ENCODE results near the gene LRIG1. TPM values are rescaled to one million over a fixed set of nuclear protein-coding genes. Genes with fewer than 3 reads are reported as not detected.

The LRIG1 gene
- total RNA-seq, 1 donor: 14.1 TPM

GRCh38 chr3:66353039-66353438 lies 147.8 kb downstream of the LRIG1 start:
- H3K4me2 ChIP-seq (ENCODE audit: insufficient read depth, low read length): no peak overlapping the region
- DNase-seq (ENCODE audit: insufficient read length, low spot score, missing footprints): no peak
- no peak overlapping the region for H3K27ac ChIP-seq (ENCODE audit: low read depth, low read length)

GRCh38 chr3:66350601-66351000 lies 150.2 kb downstream of the LRIG1 start:
- Histone ChIP-seq H3K4me3 (ENCODE audit: insufficient read depth, low read length) (no peak overlapping the region), H3K36me3 (ENCODE audit: insufficient read depth, low read length) (no peaks in the 10 kb centered on the region), H3K9me3 (ENCODE audit: low read depth, low read length) (no peaks in the 10 kb centered on the region), H3K79me2 (ENCODE audit: insufficient read depth, low read length) (no peaks in the 10 kb centered on the region), H3K27ac (ENCODE audit: low read depth, low read length) (no peak overlapping the region), H2AFZ (ENCODE audit: low read length) (no peak overlapping the region), H3K4me2 (ENCODE audit: insufficient read depth, low read length) (no peak overlapping the region), H3K27me3 (ENCODE audit: insufficient read depth, low read length) (no peaks in the 10 kb centered on the region), H4K20me1 (ENCODE audit: insufficient read depth, low read length) (no peaks in the 10 kb centered on the region), H3K4me1 (ENCODE audit: insufficient read depth, low read length) (peaks cover 3% of the 10 kb centered on the region)
- TF ChIP-seq, protein P1, sequence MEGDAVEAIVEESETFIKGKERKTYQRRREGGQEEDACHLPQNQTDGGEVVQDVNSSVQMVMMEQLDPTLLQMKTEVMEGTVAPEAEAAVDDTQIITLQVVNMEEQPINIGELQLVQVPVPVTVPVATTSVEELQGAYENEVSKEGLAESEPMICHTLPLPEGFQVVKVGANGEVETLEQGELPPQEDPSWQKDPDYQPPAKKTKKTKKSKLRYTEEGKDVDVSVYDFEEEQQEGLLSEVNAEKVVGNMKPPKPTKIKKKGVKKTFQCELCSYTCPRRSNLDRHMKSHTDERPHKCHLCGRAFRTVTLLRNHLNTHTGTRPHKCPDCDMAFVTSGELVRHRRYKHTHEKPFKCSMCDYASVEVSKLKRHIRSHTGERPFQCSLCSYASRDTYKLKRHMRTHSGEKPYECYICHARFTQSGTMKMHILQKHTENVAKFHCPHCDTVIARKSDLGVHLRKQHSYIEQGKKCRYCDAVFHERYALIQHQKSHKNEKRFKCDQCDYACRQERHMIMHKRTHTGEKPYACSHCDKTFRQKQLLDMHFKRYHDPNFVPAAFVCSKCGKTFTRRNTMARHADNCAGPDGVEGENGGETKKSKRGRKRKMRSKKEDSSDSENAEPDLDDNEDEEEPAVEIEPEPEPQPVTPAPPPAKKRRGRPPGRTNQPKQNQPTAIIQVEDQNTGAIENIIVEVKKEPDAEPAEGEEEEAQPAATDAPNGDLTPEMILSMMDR (IDR thresholded peaks at IDR 0.05; ENCODE audit: extremely low read depth, low read depth, low read length): no peak
- DNase-seq (ENCODE audit: insufficient read length, low spot score, missing footprints): no peak

More at GRCh38 chr3:66353039-66353438, 147.8 kb downstream of the LRIG1 start:
- Histone ChIP-seq H3K36me3 (ENCODE audit: insufficient read depth, low read length) (no peaks in the 10 kb centered on the region), H2AFZ (ENCODE audit: low read length) (no peak overlapping the region), H3K79me2 (ENCODE audit: insufficient read depth, low read length) (no peaks in the 10 kb centered on the region), H3K27me3 (ENCODE audit: insufficient read depth, low read length) (no peaks in the 10 kb centered on the region), H3K9me3 (ENCODE audit: low read depth, low read length) (no peaks in the 10 kb centered on the region), H3K4me1 (ENCODE audit: insufficient read depth, low read length) (peaks cover 3% of the 10 kb centered on the region), H3K4me3 (ENCODE audit: insufficient read depth, low read length) (no peak overlapping the region), H4K20me1 (ENCODE audit: insufficient read depth, low read length) (no peaks in the 10 kb centered on the region)
- TF ChIP-seq, protein P1 (IDR thresholded peaks at IDR 0.05; ENCODE audit: extremely low read depth, low read depth, low read length): no peak

- DNase-seq (ENCODE audit: insufficient read length, low spot score, missing footprints): no peak
- Histone ChIP-seq H3K4me3 (ENCODE audit: insufficient read depth, low read length) (no peak overlapping the region), H2AFZ (ENCODE audit: low read length) (no peak overlapping the region), H4K20me1 (ENCODE audit: insufficient read depth, low read length) (no peaks in the 10 kb centered on the region), H3K9me3 (ENCODE audit: low read depth, low read length) (no peaks in the 10 kb centered on the region), H3K79me2 (ENCODE audit: insufficient read depth, low read length) (no peaks in the 10 kb centered on the region), H3K27ac (ENCODE audit: low read depth, low read length) (no peak overlapping the region), H3K4me1 (ENCODE audit: insufficient read depth, low read length) (peaks cover 3% of the 10 kb centered on the region), H3K36me3 (ENCODE audit: insufficient read depth, low read length) (no peaks in the 10 kb centered on the region), H3K27me3 (ENCODE audit: insufficient read depth, low read length) (no peaks in the 10 kb centered on the region), H3K4me2 (ENCODE audit: insufficient read depth, low read length) (no peak overlapping the region)
- TF ChIP-seq, protein P1 (IDR thresholded peaks at IDR 0.05; ENCODE audit: extremely low read depth, low read depth, low read length): no peak
Measured at GRCh38 chr3:66348704-66349103, 152.1 kb downstream of the LRIG1 start.

DNA sequence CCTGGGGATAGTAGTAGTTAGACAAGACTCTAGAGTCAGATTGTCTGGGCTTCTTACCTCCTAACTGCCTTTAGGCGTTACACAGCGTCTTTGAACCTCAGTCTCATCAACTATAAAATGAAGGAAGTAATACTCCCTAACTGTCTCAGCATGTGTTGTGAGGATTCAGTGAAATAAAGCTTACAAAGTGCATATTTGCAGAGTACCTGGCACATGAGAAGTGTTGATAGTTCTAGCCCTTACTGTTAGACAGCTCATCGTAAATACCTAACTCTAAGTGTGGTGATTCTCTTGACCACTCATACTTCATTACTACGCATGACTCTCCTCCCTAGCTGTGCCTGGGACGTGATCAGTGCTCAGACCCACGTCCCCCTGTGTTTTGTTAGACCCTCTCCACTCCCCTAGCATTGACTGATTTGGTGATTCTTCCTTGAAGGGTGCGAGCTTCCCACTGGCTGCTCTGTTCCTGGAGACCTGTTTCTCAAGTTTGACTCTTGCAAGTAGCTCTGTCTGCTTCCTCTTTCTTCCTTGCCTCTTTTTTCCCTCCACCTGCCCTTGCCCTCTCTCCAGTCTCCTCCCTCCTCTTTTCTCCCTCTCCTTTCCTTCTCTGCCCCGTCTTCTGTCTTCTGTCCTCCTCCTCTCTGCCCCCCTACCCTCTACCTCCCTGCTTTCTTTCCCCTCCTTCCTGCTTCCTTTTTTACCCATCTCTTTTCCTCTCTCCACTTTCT lies 155.8 kb downstream of the LRIG1 start:
- H3K9me3 ChIP-seq (ENCODE audit: low read depth, low read length): no peaks in the 10 kb centered on the region
- H3K36me3 ChIP-seq (ENCODE audit: insufficient read depth, low read length): no peaks in the 10 kb centered on the region
- H3K27me3 ChIP-seq (ENCODE audit: insufficient read depth, low read length): no peaks in the 10 kb centered on the region
- H4K20me1 ChIP-seq (ENCODE audit: insufficient read depth, low read length): no peaks in the 10 kb centered on the region
- TF ChIP-seq, protein P1 (IDR thresholded peaks at IDR 0.05; ENCODE audit: extremely low read depth, low read depth, low read length): no peak
- H2AFZ ChIP-seq (ENCODE audit: low read length): no peak overlapping the region
- no peaks in the 10 kb centered on the region for H3K4me1 ChIP-seq (ENCODE audit: insufficient read depth, low read length)
- no peak overlapping the region for H3K4me3 ChIP-seq (ENCODE audit: insufficient read depth, low read length)
- no peak for DNase-seq (ENCODE audit: insufficient read length, low spot score, missing footprints)
- H3K4me2 ChIP-seq (ENCODE audit: insufficient read depth, low read length): no peak overlapping the region
- no peaks in the 10 kb centered on the region for H3K79me2 ChIP-seq (ENCODE audit: insufficient read depth, low read length)
- H3K27ac ChIP-seq (ENCODE audit: low read depth, low read length): no peak overlapping the region

All from osteoblast (primary cell).